ENCODE results near the gene BNC2. TPM values are rescaled to one million over a fixed set of nuclear protein-coding genes. Genes with fewer than 3 reads are reported as not detected.

BNC2 gene
- total and polyA plus RNA-seq, 2 of the 13 experiments (the other 11 are each of a cell fraction or from before 2014, with no cell fraction given), result not detected

GRCh38 chr9:16363916-16364315 is 506.6 kb downstream of the BNC2 start:
- Histone ChIP-seq H3K4me1 (ENCODE audit: insufficient read depth, low read length) (no peaks in the 10 kb centered on the region), H4K20me1 (ENCODE audit: insufficient read depth, low read length) (no peaks in the 10 kb centered on the region), H2AFZ (ENCODE audit: low read length) (no peak overlapping the region), H3K9me3 (ENCODE audit: low read length) (no peaks in the 10 kb centered on the region), H3K9ac (ENCODE audit: insufficient read depth, low read depth, low read length) (no peak overlapping the region), H3K27ac (ENCODE audit: extremely low read length, insufficient read depth, low read length) (no peak overlapping the region), H3K79me2 (ENCODE audit: insufficient read depth, low read length) (no peaks in the 10 kb centered on the region), H3K4me2 (ENCODE audit: low read depth, low read length) (no peak overlapping the region), H3K36me3 (replicated peaks in 1 of 2; ENCODE audit: control insufficient read depth in 1 of 2, insufficient read depth in 2 of 2, low read length in 2 of 2) (no peaks in the 10 kb centered on the region), H3K27me3 (ENCODE audit: control insufficient read depth in 1 of 2, insufficient read depth in 2 of 2, low read length in 2 of 2) (no peaks in the 10 kb centered on the region; a peak in 1 of 5 replicates), H3K4me3 (replicated peaks in 1 of 3; ENCODE audit: insufficient read depth in 1 of 3, low read depth in 2 of 3, low read length in 3 of 3) (no peak overlapping the region)
- POLR2A ChIA-PET, result no interaction called here
- BruUV-seq (replicated peaks), result no TSS peak
- 0% methylated on average over 4 of the region's 5 CpGs for WGBS (ENCODE audit: low lambda C conversion rate)
- intact Hi-C loops (cut with micrococcal nuclease; ENCODE audit: unreplicated experiment) (no loop called here), in situ Hi-C loops (cut with HindIII; ENCODE audit: extremely low pct_ligation_motif_present, low pct_unique_long_range_greater_than_20kb) (no loop called here)
- CTCF ChIA-PET (ENCODE audit: low intra/inter-chr PET ratio, low total read pairs), result no interaction called here
- no peak for TF ChIP-seq FOXK1 (CRISPR knock-in tag; IDR thresholded peaks at IDR 0.05; ENCODE audit: borderline replicate concordance, low read depth)
- no peak for TF ChIP-seq GATAD1 (CRISPR knock-in tag; IDR thresholded peaks at IDR 0.05)
- TF ChIP-seq USF2 (IDR thresholded peaks at IDR 0.05; ENCODE audit: low read depth, low read length), result no peak
- TF ChIP-seq USF2 (CRISPR knock-in tag; IDR thresholded peaks at IDR 0.05; ENCODE audit: borderline replicate concordance), result no peak
- no peak for TF ChIP-seq RARA (CRISPR knock-in tag; IDR thresholded peaks at IDR 0.05)
- TF ChIP-seq, protein P1, sequence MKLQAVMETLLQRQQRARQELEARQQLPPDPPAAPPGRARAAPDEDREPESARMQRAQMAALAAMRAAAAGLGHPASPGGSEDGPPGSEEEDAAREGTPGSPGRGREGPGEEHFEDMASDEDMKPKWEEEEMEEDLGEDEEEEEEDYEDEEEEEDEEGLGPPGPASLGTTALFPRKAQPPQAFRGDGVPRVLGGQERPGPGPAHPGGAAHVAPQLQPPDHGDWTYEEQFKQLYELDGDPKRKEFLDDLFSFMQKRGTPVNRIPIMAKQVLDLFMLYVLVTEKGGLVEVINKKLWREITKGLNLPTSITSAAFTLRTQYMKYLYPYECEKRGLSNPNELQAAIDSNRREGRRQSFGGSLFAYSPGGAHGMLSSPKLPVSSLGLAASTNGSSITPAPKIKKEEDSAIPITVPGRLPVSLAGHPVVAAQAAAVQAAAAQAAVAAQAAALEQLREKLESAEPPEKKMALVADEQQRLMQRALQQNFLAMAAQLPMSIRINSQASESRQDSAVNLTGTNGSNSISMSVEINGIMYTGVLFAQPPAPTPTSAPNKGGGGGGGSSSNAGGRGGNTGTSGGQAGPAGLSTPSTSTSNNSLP (IDR thresholded peaks at IDR 0.05; ENCODE audit: low read depth, low read length), result no peak
- TF ChIP-seq NKX3-1 (CRISPR knock-in tag; IDR thresholded peaks at IDR 0.05), result no peak
- TF ChIP-seq KDM5A (IDR thresholded peaks at IDR 0.05; ENCODE audit: borderline replicate concordance, low read length), result no peak
- TF ChIP-seq ZNF337 (CRISPR knock-in tag; IDR thresholded peaks at IDR 0.05; ENCODE audit: borderline replicate concordance, low read depth), result no peak
- TF ChIP-seq ZNF776 (CRISPR knock-in tag; IDR thresholded peaks at IDR 0.05), result no peak
- no peak for TF ChIP-seq TBP (CRISPR knock-in tag; IDR thresholded peaks at IDR 0.05)
- TF ChIP-seq, protein P2, sequence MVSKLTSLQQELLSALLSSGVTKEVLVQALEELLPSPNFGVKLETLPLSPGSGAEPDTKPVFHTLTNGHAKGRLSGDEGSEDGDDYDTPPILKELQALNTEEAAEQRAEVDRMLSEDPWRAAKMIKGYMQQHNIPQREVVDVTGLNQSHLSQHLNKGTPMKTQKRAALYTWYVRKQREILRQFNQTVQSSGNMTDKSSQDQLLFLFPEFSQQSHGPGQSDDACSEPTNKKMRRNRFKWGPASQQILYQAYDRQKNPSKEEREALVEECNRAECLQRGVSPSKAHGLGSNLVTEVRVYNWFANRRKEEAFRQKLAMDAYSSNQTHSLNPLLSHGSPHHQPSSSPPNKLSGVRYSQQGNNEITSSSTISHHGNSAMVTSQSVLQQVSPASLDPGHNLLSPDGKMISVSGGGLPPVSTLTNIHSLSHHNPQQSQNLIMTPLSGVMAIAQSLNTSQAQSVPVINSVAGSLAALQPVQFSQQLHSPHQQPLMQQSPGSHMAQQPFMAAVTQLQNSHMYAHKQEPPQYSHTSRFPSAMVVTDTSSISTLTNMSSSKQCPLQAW (CRISPR knock-in tag; IDR thresholded peaks at IDR 0.05), result no peak
- no peak for TF ChIP-seq ZNF432 (CRISPR knock-in tag; IDR thresholded peaks at IDR 0.05; ENCODE audit: borderline replicate concordance)
- no peak for TF ChIP-seq ETV6 (CRISPR knock-in tag; conservative IDR thresholded peaks at IDR 0.05)
- no peak for TF ChIP-seq ZNF44 (CRISPR knock-in tag; IDR thresholded peaks at IDR 0.05)
- no peak for TF ChIP-seq BCLAF1 (IDR thresholded peaks at IDR 0.05)
- no peak for TF ChIP-seq ZNF598 (CRISPR knock-in tag; IDR thresholded peaks at IDR 0.05; ENCODE audit: borderline replicate concordance)
- FAIRE-seq (no peak), DNase-seq (ENCODE audit: low spot score) (no peak), ATAC-seq (no peak)
